H9 (cell line): ENCODE data around the gene MXI1. TPM values are rescaled to one million over a fixed set of nuclear protein-coding genes. Genes with fewer than 3 reads are reported as not detected.

Experiments
- DNase-seq: peaks from one replicate; pipeline ENCODE4 v3.0.0-alpha.2; 2017
- H2AFZ ChIP-seq: one replicate; pipeline ENCODE4 v1.6.1; 2013; ENCODE audit warnings: mild to moderate bottlenecking, low read length, control low read depth, moderate library complexity
- H2AK5ac ChIP-seq: 2 replicates; pipeline ENCODE4 v1.6.1; 2013; ENCODE audit warnings: low read length, control low read depth, mixed read lengths; ENCODE audit not compliant: insufficient read length
- H2BK120ac ChIP-seq: one replicate; pipeline ENCODE4 v1.6.1; 2013; ENCODE audit warnings: low read depth, mild to moderate bottlenecking, low read length, control low read depth, inconsistent platforms; ENCODE audit not compliant: poor library complexity, severe bottlenecking
- H2BK12ac ChIP-seq: 2 replicates; pipeline ENCODE4 v1.6.1; 2013; ENCODE audit warnings: low read length, control low read depth, mixed read lengths, low read depth; ENCODE audit not compliant: insufficient read length
- H2BK15ac ChIP-seq: 2 replicates; pipeline ENCODE4 v1.6.1; 2013; ENCODE audit warnings: low read depth, low read length, control low read depth
- H2BK20ac ChIP-seq: one replicate; pipeline ENCODE4 v1.6.1; 2013; ENCODE audit warnings: low read depth, mild to moderate bottlenecking, low read length, control low read depth, inconsistent platforms; ENCODE audit not compliant: poor library complexity, severe bottlenecking
- H2BK5ac ChIP-seq: 2 replicates; pipeline ENCODE4 v1.6.1; 2013; ENCODE audit warnings: low read length, control low read depth, mixed read lengths; ENCODE audit not compliant: insufficient read length
- H3K14ac ChIP-seq: 2 replicates; pipeline ENCODE4 v1.6.1; 2013; ENCODE audit warnings: low read length, control low read depth; ENCODE audit not compliant: insufficient read depth
- H3K18ac ChIP-seq: 2 replicates; pipeline ENCODE4 v1.6.1; 2013; ENCODE audit warnings: low read depth, mild to moderate bottlenecking, mixed read lengths, low read length, control low read depth; ENCODE audit not compliant: insufficient read length
- H3K23ac ChIP-seq: 2 replicates; pipeline ENCODE4 v1.6.1; 2013; ENCODE audit warnings: low read length, control low read depth, mixed read lengths, low read depth; ENCODE audit not compliant: insufficient read length
- H3K23me2 ChIP-seq: 2 replicates; pipeline ENCODE4 v1.6.1; 2013; ENCODE audit warnings: low read depth, mild to moderate bottlenecking, mixed read lengths, low read length, control low read depth; ENCODE audit not compliant: insufficient read length, poor library complexity, severe bottlenecking
- H3K27ac ChIP-seq: 2 replicates; pipeline ENCODE4 v1.5.1; 2013; ENCODE audit warnings: low read length, control low read depth, mixed read lengths, low read depth; ENCODE audit not compliant: insufficient read length
- H3K27me3 ChIP-seq: 2 replicates; pipeline ENCODE4 v1.6.1; 2013; ENCODE audit warnings: low read length, control low read depth, inconsistent platforms; ENCODE audit not compliant: insufficient read depth
- H3K4ac ChIP-seq: 2 replicates; pipeline ENCODE4 v1.6.1; 2013; ENCODE audit warnings: low read depth, mild to moderate bottlenecking, control low read depth, inconsistent platforms, low read length, moderate library complexity
- H3K4me1 ChIP-seq: 2 replicates; pipeline ENCODE4 v1.6.1; 2013; ENCODE audit warnings: low read length, control low read depth, inconsistent platforms; ENCODE audit not compliant: insufficient read depth
- H3K4me2 ChIP-seq: 2 replicates; pipeline ENCODE4 v1.6.1; 2013; ENCODE audit warnings: low read length, control low read depth, mixed read lengths; ENCODE audit not compliant: insufficient read length, insufficient read depth
- H3K56ac ChIP-seq: 2 replicates; pipeline ENCODE4 v1.6.1; 2013; ENCODE audit warnings: low read depth, mild to moderate bottlenecking, mixed read lengths, low read length, control low read depth; ENCODE audit not compliant: insufficient read length
- H3K79me1 ChIP-seq: 2 replicates; pipeline ENCODE4 v1.6.1; 2013; ENCODE audit warnings: low read depth, mild to moderate bottlenecking, moderate library complexity, low read length, control low read depth, inconsistent platforms; ENCODE audit not compliant: insufficient read depth, poor library complexity, severe bottlenecking
- H3K79me2 ChIP-seq: 2 replicates; pipeline ENCODE4 v1.6.1; 2013; ENCODE audit warnings: low read length, control low read depth, inconsistent platforms; ENCODE audit not compliant: insufficient read depth
- H3K9ac ChIP-seq: 2 replicates; pipeline ENCODE4 v1.6.1; 2013; ENCODE audit warnings: low read length, control low read depth, mixed read lengths; ENCODE audit not compliant: insufficient read length; ENCODE audit errors: extremely low read depth
- H3K9me3 ChIP-seq: one replicate; pipeline ENCODE4 v1.6.1; 2013; ENCODE audit warnings: low read depth, low read length, inconsistent platforms; ENCODE audit not compliant: control insufficient read depth
- H3T11ph ChIP-seq: one replicate; pipeline ENCODE4 v1.6.1; 2013; ENCODE audit warnings: mild to moderate bottlenecking, low read length, control low read depth, inconsistent platforms
- H4K20me1 ChIP-seq: one replicate; pipeline ENCODE4 v1.6.1; 2013; ENCODE audit not compliant: control insufficient read depth, insufficient read length, insufficient read depth
- H4K5ac ChIP-seq: 2 replicates; pipeline ENCODE4 v1.6.1; 2013; ENCODE audit warnings: low read depth, mild to moderate bottlenecking, mixed read lengths, low read length, control low read depth; ENCODE audit not compliant: insufficient read length
- H4K8ac ChIP-seq: replicated peaks from 2 replicates; pipeline ENCODE4 v1.6.1; 2013; ENCODE audit warnings: low read length, control low read depth, mixed read lengths, low read depth; ENCODE audit not compliant: insufficient read length
- H4K91ac ChIP-seq: 2 replicates; pipeline ENCODE4 v1.6.1; 2013; ENCODE audit warnings: low read depth, mild to moderate bottlenecking, moderate library complexity, mixed read lengths, low read length, control low read depth; ENCODE audit not compliant: insufficient read length
- H3K27ac Mint-ChIP-seq, 3 experiments: 2 replicates in 2 of 3; 3 replicates in 1 of 3; pipeline ENCODE4 v1.8.0; 2020 to 2021; ENCODE audit warnings: mixed read lengths in 3 of 3, mild to moderate bottlenecking in 1 of 3, moderate library complexity in 1 of 3
- H3K27me3 Mint-ChIP-seq: 2 replicates; pipeline ENCODE4 v1.8.0; 2021; ENCODE audit warnings: low read depth, mild to moderate bottlenecking, moderate library complexity, mixed read lengths
- H3K36me3 Mint-ChIP-seq, 3 experiments: 2 replicates in 2 of 3; 3 replicates in 1 of 3; pipeline ENCODE4 v1.8.0; 2020 to 2021; ENCODE audit warnings: low read depth in 3 of 3, mixed read lengths in 3 of 3; ENCODE audit not compliant: insufficient read depth in 1 of 3
- H3K4me1 Mint-ChIP-seq, 2 experiments: 2 replicates each; pipeline ENCODE4 v1.8.0; 2020; ENCODE audit warnings: mixed read lengths in 2 of 2
- H3K4me3 Mint-ChIP-seq, 2 experiments: 2 replicates in 1 of 2; 3 replicates in 1 of 2; pipeline ENCODE4 v1.8.0; 2020 to 2021; ENCODE audit warnings: mild to moderate bottlenecking in 2 of 2, mixed read lengths in 2 of 2, moderate library complexity in 1 of 2
- H3K9me3 Mint-ChIP-seq, 2 experiments: 2 replicates in 1 of 2; 3 replicates in 1 of 2; pipeline ENCODE4 v1.8.0; 2020; ENCODE audit warnings: mild to moderate bottlenecking in 2 of 2, mixed read lengths in 2 of 2, moderate library complexity in 1 of 2
- CTCF ChIP-seq: fragments of 200-600 bp; sonication (generic); conservative IDR thresholded peaks from 3 replicates; pipeline ENCODE4 v1.8.0; 2021; ENCODE audit warnings: antibody characterized with exemption, mild to moderate bottlenecking
- WGBS: extraction: QIAGEN DNeasy Blood & Tissue Kit; methylation state at CpG from one replicate; pipeline ENCODE4 v1.1.7; 2013; ENCODE audit warnings: missing lambda C conversion rate, low lambda C conversion rate, mixed read lengths; ENCODE audit not compliant: insufficient read length; ENCODE audit errors: extremely low coverage; 5-methylcytosine and 5-hydroxymethylcytosine counted together
- total RNA-seq: library from RNA; stranded (reverse); gene quantifications from 2 replicates; pipeline ENCODE4 v1.2.1, GENCODE V29; 2021

MXI1 gene
- total RNA-seq, 1 experiment from 2014 or later: 5.6 TPM

- no peaks in the 10 kb centered on the region for H3K27me3 ChIP-seq
- no CpG with 5 or more reads among the region's 2 CpGs for WGBS
- H2AFZ ChIP-seq: no peak overlapping the region
- no peak overlapping the region for H3K27ac Mint-ChIP-seq
- no peak overlapping the region for H3K4ac ChIP-seq
- no peak overlapping the region for H2AK5ac ChIP-seq
- H3K79me2 ChIP-seq: no peaks in the 10 kb centered on the region
- H3K9ac ChIP-seq: no peak overlapping the region
- H4K8ac ChIP-seq: no peak overlapping the region
- H4K91ac ChIP-seq: no peak overlapping the region
- no peak overlapping the region for H4K5ac ChIP-seq
- peaks cover 12 to 14% of the 10 kb centered on the region in 2 experiments for H3K4me1 Mint-ChIP-seq
- no peak overlapping the region for H3K14ac ChIP-seq
- no peaks in the 10 kb centered on the region; the same call in 1 of the 2 replicates for H3K27me3 Mint-ChIP-seq
- TF ChIP-seq CTCF: no peak
- no peak overlapping the region for H2BK20ac ChIP-seq
- H3K9me3 ChIP-seq: no peaks in the 10 kb centered on the region
- H3K23me2 ChIP-seq: no peaks in the 10 kb centered on the region
- no peak overlapping the region for H2BK12ac ChIP-seq
- no peaks in the 10 kb centered on the region for H4K20me1 ChIP-seq
- no peak overlapping the region for H3K27ac ChIP-seq
- no peak overlapping the region for H3K18ac ChIP-seq
- no peaks in the 10 kb centered on the region for H3K79me1 ChIP-seq
- no peak overlapping the region for H2BK120ac ChIP-seq
- no peak for DNase-seq
- H2BK15ac ChIP-seq: no peak overlapping the region
- H3K9me3 Mint-ChIP-seq: no peaks in the 10 kb centered on the region
- H3T11ph ChIP-seq: no peak overlapping the region
- no peak overlapping the region for H3K4me2 ChIP-seq
- H3K36me3 Mint-ChIP-seq: 0 out of 7 replicates have a peak, but pooled peaks cover 0 to 3% (median 0%) of the 10 kb centered on the region in 3 experiments
- no peak overlapping the region for H3K23ac ChIP-seq
- H3K4me1 ChIP-seq: no peaks in the 10 kb centered on the region
- no peak overlapping the region for H3K4me3 Mint-ChIP-seq
- H2BK5ac ChIP-seq: no peak overlapping the region
- no peak overlapping the region for H3K56ac ChIP-seq
Measured at GRCh38 chr10:110275128-110275729, 67.8 kb downstream of the MXI1 start.
